Stimulated activated CD8-positive, alpha-beta memory T cell treated with anti-CD3 and anti-CD28 coated beads, Interleukin-4, amount 100 ng/mL, for 48 hours (primary cell): ENCODE data around the gene APLF.
"Not testable (repeated sequence)": the region's sequence is repeated elsewhere in the genome, so short reads cannot be mapped to it uniquely, and the experiment has no call there.

Experiments
- DNase-seq: peaks from one replicate; pipeline ENCODE4 v3.0.0-alpha.2; 2020

Gene APLF

GRCh38 chr2:68536000-68536399 lies 68.6 kb downstream of the APLF start:
- no peak for DNase-seq

GRCh38 chr2:68537011-68537410 lies 69.6 kb downstream of the APLF start:
- DNase-seq, result no peak

- no peak for DNase-seq
These were observed 70.4 kb downstream of the APLF start for GRCh38 chr2:68537809-68538208.

GRCh38 chr2:68544811-68545210 lies 77.4 kb downstream of the APLF start:
- no peak for DNase-seq

- no peak for DNase-seq
These were observed 81.0 kb downstream of the APLF start for GRCh38 chr2:68548396-68548795.

- DNase-seq, result no peak
These were observed 85.7 kb downstream of the APLF start for GRCh38 chr2:68553098-68553497.

GRCh38 chr2:68555425-68556206 lies 88.2 kb downstream of the APLF start:
- DNase-seq, result not testable (repeated sequence)

- DNase-seq, result no peak
These were observed 89.0 kb downstream of the APLF start for GRCh38 chr2:68556381-68556780.

GRCh38 chr2:68558576-68558975 lies 91.2 kb downstream of the APLF start:
- no peak for DNase-seq

- no peak for DNase-seq
These were observed 92.3 kb downstream of the APLF start for GRCh38 chr2:68559692-68560091.

GRCh38 chr2:68560545-68560944 lies 93.2 kb downstream of the APLF start:
- DNase-seq, result no peak

- DNase-seq, result no peak
These were observed 94.0 kb downstream of the APLF start for GRCh38 chr2:68561372-68561771.

- DNase-seq, result no peak
These were observed 95.5 kb downstream of the APLF start for GRCh38 chr2:68562934-68563333.

- DNase-seq, result no peak
These were observed 97.0 kb downstream of the APLF start for GRCh38 chr2:68564426-68564825.

GRCh38 chr2:68565273-68565672 lies 97.9 kb downstream of the APLF start:
- no peak for DNase-seq

GRCh38 chr2:68565858-68566257 lies 98.5 kb downstream of the APLF start:
- no peak for DNase-seq

- no peak for DNase-seq
These were observed 99.0 kb downstream of the APLF start for GRCh38 chr2:68566362-68566761.

GRCh38 chr2:68568116-68568515 lies 100.7 kb downstream of the APLF start:
- DNase-seq, result no peak

GRCh38 chr2:68569604-68570003 lies 102.2 kb downstream of the APLF start:
- DNase-seq, result no peak

GRCh38 chr2:68570434-68570833 lies 103.0 kb downstream of the APLF start:
- DNase-seq, result not testable (repeated sequence)

- DNase-seq, result no peak
These were observed 106.9 kb downstream of the APLF start for GRCh38 chr2:68574202-68574791.

- no peak for DNase-seq
These were observed 109.8 kb downstream of the APLF start for GRCh38 chr2:68577183-68577582.

- no peak for DNase-seq
These were observed 112.3 kb downstream of the APLF start for GRCh38 chr2:68579689-68580088.

GRCh38 chr2:68588589-68588988 lies 121.2 kb downstream of the APLF start:
- DNase-seq, result no peak

- DNase-seq, result no peak
These were observed 122.6 kb downstream of the APLF start for GRCh38 chr2:68589963-68590362.
